Suppressor macrophage treated with lipopolysaccharide for 4 hours (primary cell): ENCODE results near the gene INS.
"Not testable (repeated sequence)": the region's sequence is repeated elsewhere in the genome, so short reads cannot be mapped to it uniquely, and the experiment has no call there.

Source experiments
- DNase-seq: peaks from one replicate; pipeline ENCODE4 v3.0.0-alpha.2; 2020

INS gene

DNA sequence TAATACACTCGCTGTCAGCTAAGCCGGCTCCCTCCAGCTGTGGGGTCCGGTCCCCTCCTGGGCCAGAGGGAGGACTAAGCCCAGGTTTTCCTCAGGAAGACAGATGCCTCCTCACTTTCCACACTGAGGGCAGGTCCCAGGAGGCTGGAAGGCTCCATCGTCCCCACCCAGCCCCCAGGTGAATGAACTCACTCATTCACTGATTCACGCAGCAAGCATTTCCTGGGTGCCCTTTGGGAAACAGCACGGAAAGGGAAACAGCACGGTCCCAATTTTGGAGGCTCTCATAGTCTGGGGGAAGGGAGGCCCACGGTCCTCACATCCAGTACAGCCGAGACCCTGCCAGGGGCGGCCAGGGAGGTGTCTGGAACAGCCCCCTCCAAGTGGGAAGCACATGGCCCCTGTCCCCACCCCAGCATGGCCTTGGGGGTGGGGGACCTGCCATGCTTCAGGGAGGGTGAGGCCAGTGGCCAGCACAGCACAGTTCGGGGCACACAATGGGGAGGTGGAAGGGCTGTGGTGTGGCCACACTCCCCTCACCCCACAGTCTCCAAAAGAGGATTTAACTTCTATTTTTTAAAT, 19.9 kb upstream of the INS start:
- no peak for DNase-seq

- DNase-seq: no peak
Measured at GRCh38 chr11:2180347-2180746, 19.3 kb upstream of the INS start.

DNA sequence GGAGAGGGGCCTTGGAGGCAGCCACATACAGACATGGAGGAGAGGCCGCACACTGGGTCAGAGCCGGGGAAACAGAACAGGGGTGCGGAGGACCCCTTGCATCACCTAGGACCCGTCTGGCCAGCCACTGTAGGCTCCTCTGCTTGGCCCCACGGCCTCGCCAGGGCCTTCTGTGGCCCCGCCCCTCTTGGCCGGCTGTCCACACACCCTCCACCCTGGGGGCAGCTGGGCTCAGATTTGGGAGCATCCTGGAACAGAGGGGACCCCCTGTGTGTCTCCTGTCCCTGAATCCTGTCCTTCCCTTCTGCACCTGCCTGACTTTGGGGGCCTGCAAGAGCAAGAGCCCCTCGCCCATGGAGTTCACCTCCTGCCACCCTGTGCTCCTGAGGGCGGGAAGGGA, 18.5 kb upstream of the INS start:
- no peak for DNase-seq

- no peak for DNase-seq
Measured at GRCh38 chr11:2178906-2179494, 18.0 kb upstream of the INS start.

GRCh38 chr11:2178055-2178773, 17.2 kb upstream of the INS start:
- DNase-seq: not testable (repeated sequence)

GRCh38 chr11:2177076-2177475, 16.1 kb upstream of the INS start:
- no peak for DNase-seq

- no peak for DNase-seq
Measured at GRCh38 chr11:2176389-2176900, 15.4 kb upstream of the INS start.

DNA sequence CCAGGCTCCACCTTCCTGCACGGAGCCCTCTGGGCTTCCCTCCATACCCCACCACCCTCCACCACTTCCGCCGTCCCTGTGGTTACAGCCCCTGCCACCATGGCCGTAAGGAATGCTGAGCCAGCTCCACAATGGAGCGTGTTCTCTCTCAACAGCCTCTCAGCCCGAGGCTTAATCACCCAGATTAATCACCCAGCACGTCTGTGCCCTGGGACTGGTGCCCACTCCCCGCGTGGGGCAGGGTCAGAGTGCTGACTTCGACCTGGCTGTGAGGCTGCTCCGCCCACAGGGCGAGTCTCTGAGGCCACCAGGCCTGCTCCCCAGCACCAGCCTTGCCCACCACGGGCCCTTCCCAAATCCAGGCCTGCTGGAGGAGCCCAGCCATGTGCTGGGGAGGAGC, 14.7 kb upstream of the INS start:
- DNase-seq: no peak

- DNase-seq: no peak
Measured at GRCh38 chr11:2174361-2174760, 13.4 kb upstream of the INS start.

DNA sequence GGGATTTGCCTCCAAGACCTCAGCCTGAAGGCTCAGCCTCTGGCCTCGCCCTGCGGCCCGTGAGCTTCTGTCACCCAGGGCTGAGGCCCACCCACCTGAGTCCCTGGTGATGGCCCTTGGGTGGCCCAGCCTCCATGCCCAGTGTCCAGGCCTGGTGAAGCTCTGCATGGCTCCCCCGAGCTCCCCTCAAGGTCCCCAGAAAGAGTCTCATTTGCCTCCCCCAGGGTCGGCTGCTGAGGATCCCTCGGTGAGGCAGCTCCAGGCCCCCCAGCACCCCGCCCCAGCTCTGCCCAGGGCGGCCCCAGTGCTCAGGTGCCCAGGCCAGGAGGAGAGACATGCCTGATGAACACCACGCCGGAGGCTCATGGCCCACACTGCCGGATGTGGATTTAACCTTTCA, 12.8 kb upstream of the INS start:
- DNase-seq: no peak

DNA sequence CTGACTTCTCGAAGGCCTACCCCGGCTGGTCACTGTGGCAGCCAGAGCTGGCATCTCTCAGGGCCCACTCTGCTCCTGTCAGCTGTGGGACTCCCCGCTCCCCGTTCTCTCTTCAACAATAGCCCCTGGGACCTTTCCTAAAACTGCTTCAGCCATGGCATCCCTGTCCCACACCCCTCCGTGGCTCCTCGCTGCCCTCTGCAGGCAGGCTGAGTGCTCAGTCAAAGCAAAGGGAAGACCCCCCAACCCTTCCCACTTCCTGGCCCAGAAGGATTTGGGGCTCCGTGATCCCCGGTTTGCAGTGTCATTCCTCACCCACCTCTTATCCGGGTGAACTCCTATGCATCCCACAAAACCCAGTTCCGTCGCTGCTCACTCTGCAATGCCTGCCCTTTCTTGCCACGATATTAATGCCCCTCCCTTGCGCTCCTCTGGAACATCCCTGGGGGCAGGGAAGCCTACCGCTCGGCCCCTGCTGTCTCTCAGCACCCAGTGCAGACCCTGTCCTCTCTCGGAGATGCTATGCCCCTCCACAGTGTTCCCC, 12.2 kb upstream of the INS start:
- no peak for DNase-seq

- no peak for DNase-seq
Measured at GRCh38 chr11:2172676-2173075, 11.7 kb upstream of the INS start.

DNA sequence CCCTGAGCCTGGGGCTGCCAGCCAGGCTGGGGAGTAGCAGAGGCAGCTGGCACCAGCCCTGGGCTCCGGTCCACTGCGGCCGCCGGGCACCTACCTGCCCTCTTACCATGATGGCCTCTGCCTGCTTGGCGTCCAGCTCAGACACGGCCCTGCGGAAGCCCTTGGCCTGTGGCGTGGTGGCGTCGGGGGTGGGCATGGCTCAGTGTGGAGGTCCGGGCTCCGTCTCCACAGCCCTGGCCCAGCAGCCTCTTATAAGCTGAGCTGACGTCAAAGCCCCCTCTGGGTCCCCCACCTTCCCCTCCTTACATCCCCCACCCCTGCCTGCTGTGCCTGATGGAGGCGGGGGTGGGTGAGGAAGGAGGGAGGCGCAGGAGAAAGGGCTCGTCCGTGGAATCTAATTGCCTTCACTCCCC, 10.6 kb upstream of the INS start, which contains the start of gene TH:
TSS of gene TH (minus strand) at position 225 of the 413 bp plus-strand sequence. CDS start at position 196, 29 bp downstream.
- DNase-seq: no peak

DNA sequence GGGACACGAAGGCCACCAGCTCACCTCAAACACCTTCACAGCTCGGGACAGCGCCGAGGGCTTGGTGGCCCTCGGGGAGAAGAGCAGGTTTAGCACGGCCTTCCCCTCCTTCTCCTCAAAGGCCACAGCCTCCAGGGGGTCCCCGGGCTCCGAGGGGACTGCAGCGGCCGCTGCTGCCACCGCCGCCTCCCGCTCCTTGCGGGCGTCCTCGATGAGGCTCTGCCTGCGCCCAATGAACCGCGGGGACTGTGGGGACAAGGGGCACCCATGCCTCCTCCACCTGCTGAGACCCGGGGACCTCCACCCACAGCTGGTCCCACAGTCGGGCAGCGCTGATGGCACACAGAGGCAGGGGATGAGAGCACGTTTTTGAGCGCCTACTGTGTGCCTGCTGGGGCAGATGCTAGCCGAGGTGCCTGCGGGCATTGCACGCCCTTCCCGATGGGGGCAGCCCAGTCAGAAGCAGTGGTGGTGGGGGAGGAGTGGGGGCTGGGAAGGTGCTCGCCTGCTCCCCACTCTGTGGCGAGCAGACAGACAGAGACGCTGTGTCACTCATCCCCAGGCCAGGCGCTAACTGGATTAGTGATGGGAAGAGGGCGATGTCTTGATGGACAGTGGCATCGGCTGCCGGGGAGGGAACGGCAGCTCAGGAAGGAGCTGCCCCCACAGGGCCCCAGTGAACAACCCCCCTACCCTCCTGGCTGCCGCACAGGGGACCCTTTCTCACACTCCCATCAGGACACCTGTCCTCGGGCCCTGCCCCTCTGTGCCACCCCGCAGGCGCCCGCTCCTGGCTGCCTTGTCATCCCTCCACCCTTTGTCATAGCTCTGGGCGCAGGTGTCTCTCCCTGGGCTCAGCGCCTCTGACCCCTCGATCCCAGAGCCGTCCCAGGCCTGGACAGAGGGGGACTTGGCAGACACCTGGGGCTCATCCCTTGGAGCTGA, 8.9 kb upstream of the INS start:
- DNase-seq: no peak

- no peak for DNase-seq
Measured at GRCh38 chr11:2169005-2169378, 8.0 kb upstream of the INS start.

- no peak for DNase-seq
Measured at GRCh38 chr11:2168286-2169004, 7.4 kb upstream of the INS start.

DNA sequence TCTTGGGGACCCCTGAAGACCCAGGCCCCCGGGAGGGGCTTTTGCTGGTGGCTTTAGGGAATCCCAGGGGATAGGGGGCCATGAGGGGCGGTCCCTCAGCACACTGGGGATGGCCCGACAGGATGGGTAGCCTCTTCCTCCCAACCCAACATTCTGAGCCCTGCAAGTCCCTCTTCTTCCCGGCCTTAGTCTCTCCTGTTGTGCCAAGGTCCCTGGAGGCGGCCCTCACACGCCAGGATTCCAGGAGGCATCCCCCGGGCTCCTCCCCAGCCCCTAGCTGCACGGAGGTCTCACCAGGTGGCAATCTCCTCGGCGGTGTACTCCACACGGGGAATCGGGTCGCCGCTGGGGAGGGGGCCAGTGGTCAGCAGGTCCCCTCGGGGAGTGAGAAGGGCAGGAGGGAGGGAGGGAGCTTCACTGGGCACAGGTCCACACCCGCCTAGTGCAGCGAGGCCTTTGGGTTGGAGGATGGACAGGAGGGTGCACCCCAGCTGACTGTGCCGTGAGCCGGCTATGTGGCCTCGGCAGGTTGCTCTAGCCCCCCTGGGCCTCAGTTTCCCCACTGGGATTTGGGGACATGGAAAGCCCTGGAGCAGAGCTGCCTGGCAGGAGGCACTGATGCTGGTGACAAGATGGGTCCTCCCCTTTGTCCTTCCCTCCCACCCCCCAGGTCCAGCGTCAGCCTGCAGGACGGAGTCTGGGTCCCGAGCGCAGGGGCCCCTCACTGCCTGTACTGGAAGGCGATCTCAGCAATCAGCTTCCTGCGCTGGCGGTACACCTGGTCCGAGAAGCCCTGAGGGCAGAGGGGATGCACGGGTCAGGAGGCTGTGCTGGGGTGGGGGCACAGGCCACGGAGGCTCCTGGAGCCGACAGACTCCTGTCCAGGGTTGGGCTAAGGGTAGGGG, 6.4 kb upstream of the INS start:
- no peak for DNase-seq

- DNase-seq: no peak
Measured at GRCh38 chr11:2166091-2166851, 5.3 kb upstream of the INS start.

GRCh38 chr11:2165571-2165970, 4.6 kb upstream of the INS start:
- DNase-seq: no peak

- no peak for DNase-seq
Measured at GRCh38 chr11:2164861-2165555, 4.0 kb upstream of the INS start.
